Neural cell (in vitro differentiated cells): ENCODE measurements around the gene DOCK4. TPM values are rescaled to one million over a fixed set of nuclear protein-coding genes. Genes with fewer than 3 reads are reported as not detected.

Experiments
- H2AFZ ChIP-seq: fragments of 200-600, 300-800 bp; sonication (generic), shearing (Covaris generic); 2 replicates; pipeline ENCODE4 v1.6.0; 2014; ENCODE audit warnings: low read depth, mild to moderate bottlenecking, antibody characterized with exemption, low read length, moderate library complexity
- H3F3A ChIP-seq: fragments of 200-600 bp; shearing (Covaris generic); 2 replicates; pipeline ENCODE4 v1.6.1; 2016; ENCODE audit warnings: mild to moderate bottlenecking, moderate library complexity, mixed read lengths, antibody characterized with exemption, low read length; ENCODE audit not compliant: insufficient read depth, poor library complexity, severe bottlenecking
- H3K27ac ChIP-seq: fragments of 200-600, 300-800 bp; sonication (generic), shearing (Covaris generic); 2 replicates; pipeline ENCODE4 v1.5.1; 2014; ENCODE audit warnings: mild to moderate bottlenecking, low read length, moderate library complexity
- H3K27me3 ChIP-seq: fragments of 300-800, 200-600 bp; sonication (generic), shearing (Covaris generic); 2 replicates; pipeline ENCODE4 v1.6.0; 2014; ENCODE audit warnings: mild to moderate bottlenecking, low read depth, low read length, moderate library complexity; ENCODE audit not compliant: insufficient read depth
- H3K36me3 ChIP-seq: fragments of 300-800, 200-600 bp; sonication (generic), shearing (Covaris generic); 2 replicates; pipeline ENCODE4 v1.5.1; 2014; ENCODE audit warnings: mild to moderate bottlenecking, antibody characterized with exemption, low read length, moderate library complexity; ENCODE audit not compliant: insufficient read depth
- H3K4me2 ChIP-seq: fragments of 300-800, 200-600 bp; sonication (generic), shearing (Covaris generic); 2 replicates; pipeline ENCODE4 v1.6.0; 2014; ENCODE audit warnings: mild to moderate bottlenecking, low read length
- H3K4me3 ChIP-seq: fragments of 300-800, 200-600 bp; sonication (generic), shearing (Covaris generic); 2 replicates; pipeline ENCODE4 v1.5.1; 2014; ENCODE audit warnings: mild to moderate bottlenecking, low read length, moderate library complexity
- H3K79me2 ChIP-seq: fragments of 200-600 bp; shearing (Covaris generic); replicated peaks from 2 replicates; pipeline ENCODE4 v1.6.0; 2014; ENCODE audit warnings: mild to moderate bottlenecking, low read length, moderate library complexity; ENCODE audit not compliant: insufficient read depth
- H3K9ac ChIP-seq: fragments of 300-800, 200-600 bp; sonication (generic), shearing (Covaris generic); 2 replicates; pipeline ENCODE4 v1.6.1; 2016; ENCODE audit warnings: mild to moderate bottlenecking, low read length, mixed read lengths
- H3K9me2 ChIP-seq: fragments of 200-600 bp; shearing (Covaris generic); 2 replicates; pipeline ENCODE4 v1.6.1; 2016; ENCODE audit warnings: mild to moderate bottlenecking, low read length, mixed read lengths; ENCODE audit not compliant: insufficient read depth
- H3K9me3 ChIP-seq: fragments of 200-600, 300-800 bp; sonication (generic), shearing (Covaris generic); 2 replicates; pipeline ENCODE4 v1.6.1; 2016; ENCODE audit warnings: mild to moderate bottlenecking, mixed run types, low read length, moderate library complexity, mixed read lengths
- H4K20me1 ChIP-seq: fragments of 200-600 bp; shearing (Covaris generic); 2 replicates; pipeline ENCODE4 v1.6.1; 2016; ENCODE audit warnings: mild to moderate bottlenecking, mixed run types; ENCODE audit not compliant: insufficient read depth
- CTCF ChIP-seq: fragments of 450-650 bp; IDR thresholded peaks from 2 replicates; pipeline ENCODE4 v1.5.1; 2014; ENCODE audit warnings: antibody characterized with exemption, mild to moderate bottlenecking, moderate library complexity; ENCODE audit not compliant: poor library complexity, severe bottlenecking
- EP300 ChIP-seq: fragments of 450-650 bp; conservative IDR thresholded peaks from 2 replicates; pipeline ENCODE4 v1.6.1; 2014; ENCODE audit warnings: antibody characterized with exemption, mild to moderate bottlenecking, moderate library complexity; ENCODE audit not compliant: poor library complexity, severe bottlenecking
- EZH2 ChIP-seq: fragments of 200-600, 300-800 bp; shearing (Covaris generic), sonication (generic); IDR thresholded peaks from 2 replicates; pipeline ENCODE4 v1.6.1; 2014; ENCODE audit warnings: antibody characterized with exemption, low read length, borderline replicate concordance, mild to moderate bottlenecking; ENCODE audit not compliant: insufficient read depth, poor library complexity, severe bottlenecking
- MXI1 ChIP-seq: fragments of 450-650 bp; conservative IDR thresholded peaks from 2 replicates; pipeline ENCODE4 v1.6.1; 2014; ENCODE audit warnings: antibody characterized with exemption, mild to moderate bottlenecking; ENCODE audit not compliant: poor library complexity, severe bottlenecking
- POLR2AphosphoS5 ChIP-seq: IDR thresholded peaks from 2 replicates; pipeline ENCODE4 v1.6.1; 2012
- RAD21 ChIP-seq: fragments of 450-650 bp; conservative IDR thresholded peaks from 2 replicates; pipeline ENCODE4 v1.6.1; 2014; ENCODE audit warnings: antibody characterized with exemption, mild to moderate bottlenecking, moderate library complexity
- REST ChIP-seq: IDR thresholded peaks from 2 replicates; pipeline ENCODE4 v1.6.1; 2012; ENCODE audit warnings: borderline replicate concordance
- SMC3 ChIP-seq: fragments of 450-650 bp; conservative IDR thresholded peaks from 2 replicates; pipeline ENCODE4 v1.6.1; 2014; ENCODE audit warnings: antibody characterized with exemption, mild to moderate bottlenecking, moderate library complexity; ENCODE audit not compliant: poor library complexity
- TAF1 ChIP-seq: IDR thresholded peaks from 2 replicates; pipeline ENCODE4 v1.6.1; 2012; ENCODE audit warnings: low read depth
- polyA plus RNA-seq: library from polyadenylated mRNA; depleted of rRNA; stranded (reverse); fragments of >200 nt; gene quantifications from 2 replicates; pipeline ENCODE4 v1.2.3, GENCODE V29; 2014

The DOCK4 gene
- polyA plus RNA-seq, 1 donor from 2014 or later, result 28.1 TPM

GRCh38 chr7:112189691-112190090 lies 16.5 kb downstream of the DOCK4 start:
- Histone ChIP-seq H3K27me3 (no peaks in the 10 kb centered on the region), H3K9ac (no peak overlapping the region), H3K36me3 (no peaks in the 10 kb centered on the region), H3F3A (no peaks in the 10 kb centered on the region), H3K4me2 (no peak overlapping the region), H3K9me2 (no peaks in the 10 kb centered on the region), H3K79me2 (peaks cover 16% of the 10 kb centered on the region), H2AFZ (no peak overlapping the region), H4K20me1 (no peaks in the 10 kb centered on the region), H3K27ac (no peak overlapping the region), H3K4me3 (no peak overlapping the region), H3K9me3 (no peaks in the 10 kb centered on the region)
- no peak for TF ChIP-seq POLR2AphosphoS5
- TF ChIP-seq MXI1, result no peak
- TF ChIP-seq EZH2, result no peak
- no peak for TF ChIP-seq CTCF
- TF ChIP-seq RAD21, result no peak
- TF ChIP-seq REST, result no peak
- no peak for TF ChIP-seq EP300
- TF ChIP-seq TAF1, result no peak
- no peak for TF ChIP-seq SMC3

GRCh38 chr7:112188257-112188656 lies 17.9 kb downstream of the DOCK4 start:
- Histone ChIP-seq H3K4me2 (no peak overlapping the region), H3K36me3 (no peaks in the 10 kb centered on the region), H2AFZ (no peak overlapping the region), H3K4me3 (no peak overlapping the region), H3F3A (no peaks in the 10 kb centered on the region), H4K20me1 (no peaks in the 10 kb centered on the region), H3K27me3 (no peaks in the 10 kb centered on the region), H3K9me2 (no peaks in the 10 kb centered on the region), H3K27ac (no peak overlapping the region), H3K9ac (no peak overlapping the region), H3K79me2 (peaks cover 13% of the 10 kb centered on the region), H3K9me3 (no peaks in the 10 kb centered on the region)
- TF ChIP-seq MXI1, result no peak
- TF ChIP-seq SMC3, result no peak
- TF ChIP-seq POLR2AphosphoS5, result no peak
- no peak for TF ChIP-seq EZH2
- TF ChIP-seq RAD21, result no peak
- no peak for TF ChIP-seq TAF1
- no peak for TF ChIP-seq REST
- no peak for TF ChIP-seq CTCF
- TF ChIP-seq EP300, result no peak
